Lower leg skin (tissue), 4 donors: Measurements from ENCODE around the gene COL24A1. TPM values are rescaled to one million over a fixed set of nuclear protein-coding genes. Genes with fewer than 3 reads are reported as not detected.
"Not testable (repeated sequence)": the region's sequence is repeated elsewhere in the genome, so short reads cannot be mapped to it uniquely, and the experiment has no call there.

Experiments
- DNase-seq, 2 donors: peaks; one replicate each; pipeline ENCODE4 v3.0.0-alpha.2; 2019; ENCODE audit warnings: low spot score in 2 of 2
- H3K4me3 ChIP-seq: fragments of 200-600 bp; sonication (generic); 2 replicates; pipeline ENCODE4 v1.5.1; 2017; ENCODE audit warnings: mild to moderate bottlenecking, low read depth; ENCODE audit not compliant: poor library complexity, severe bottlenecking
- CTCF ChIP-seq, 3 donors: fragments of 450-650 bp; IDR thresholded peaks; one replicate each; pipeline ENCODE4 v1.5.1; 2016; ENCODE audit warnings: antibody characterized with exemption in 3 of 3, mild to moderate bottlenecking in 3 of 3, moderate library complexity in 2 of 3
- POLR2A ChIP-seq, 2 donors: fragments of 450-650 bp; IDR thresholded peaks; one replicate each; pipeline ENCODE4 v1.6.1; 2016 to 2017; ENCODE audit warnings: antibody characterized with exemption in 2 of 2, mild to moderate bottlenecking in 1 of 2, moderate library complexity in 1 of 2
- WGBS, 2 donors: methylation state at CpG; one replicate each; pipeline ENCODE4 v1.1.5; 2018; 5-methylcytosine and 5-hydroxymethylcytosine counted together
- intact Hi-C: fragments of 100-400 bp; cut with DNase I; formaldehyde crosslinking; loops from one replicate; pipeline ENCODE4 v1.15.0; 2023; ENCODE audit warnings: low total_unique reads
- total RNA-seq, 4 donors: library from RNA; depleted of rRNA; stranded (reverse); fragments of >200 nt; gene quantifications; one replicate each; pipeline ENCODE4 v1.1.0, GENCODE V29; 2016

COL24A1 gene
- total RNA-seq, 4 donors from 2014 or later = 0.17 to 1.3 (median 0.80) TPM

- TF ChIP-seq CTCF (IDR thresholded peaks at IDR 0.05) = no peak
- no peak for TF ChIP-seq POLR2A (IDR thresholded peaks at IDR 0.05)
- no peak overlapping the region for H3K4me3 ChIP-seq
- DNase-seq = no peak
- intact Hi-C loops = no loop called here
- WGBS, 2 donors = 46 to 47% methylated on average over 3 of the region's 3 CpGs
Measured at GRCh38 chr1:85888921-85889320, 267.7 kb downstream of the COL24A1 start.

GRCh38 chr1:85884372-85885035 lies 272.1 kb downstream of the COL24A1 start:
- WGBS, 2 donors = 48 to 55% methylated on average over 1 of the region's 1 CpG
- intact Hi-C loops = no loop called here
- TF ChIP-seq CTCF (IDR thresholded peaks at IDR 0.05) = no peak
- no peak for TF ChIP-seq POLR2A (IDR thresholded peaks at IDR 0.05)
- no peak overlapping the region for H3K4me3 ChIP-seq
- DNase-seq = no peak

- DNase-seq = no peak
- H3K4me3 ChIP-seq = no peak overlapping the region
- TF ChIP-seq POLR2A (IDR thresholded peaks at IDR 0.05) = no peak
- intact Hi-C loops = no loop called here
Measured at GRCh38 chr1:85867189-85867588, 289.4 kb downstream of the COL24A1 start.

GRCh38 chr1:85865213-85865612 lies 291.4 kb downstream of the COL24A1 start:
- intact Hi-C loops = no loop called here
- TF ChIP-seq POLR2A (IDR thresholded peaks at IDR 0.05) = no peak
- TF ChIP-seq CTCF (IDR thresholded peaks at IDR 0.05) = no peak
- no peak for DNase-seq
- H3K4me3 ChIP-seq = no peak overlapping the region
- 39 to 50% methylated on average over 1 of the region's 1 CpG for WGBS, 2 donors

GRCh38 chr1:85864727-85865126 lies 291.8 kb downstream of the COL24A1 start:
- intact Hi-C loops = no loop called here
- no peak for DNase-seq
- TF ChIP-seq CTCF (IDR thresholded peaks at IDR 0.05) (no peak), POLR2A (IDR thresholded peaks at IDR 0.05) (no peak)
- H3K4me3 ChIP-seq = no peak overlapping the region
- WGBS, 2 donors = 31 to 64% methylated on average over 1 of the region's 1 CpG

- DNase-seq, intact Hi-C loops, H3K4me3 ChIP-seq: not testable (repeated sequence)
- 95 to 97% methylated on average over 1 of the region's 1 CpG for WGBS, 2 donors
Measured at GRCh38 chr1:85863639-85864038, 292.9 kb downstream of the COL24A1 start.

GRCh38 chr1:85862456-85862855 lies 294.1 kb downstream of the COL24A1 start:
- intact Hi-C loops = no loop called here
- no peak for DNase-seq
- 21 to 27% methylated on average over 1 of the region's 1 CpG for WGBS, 2 donors
- no peak overlapping the region for H3K4me3 ChIP-seq
- TF ChIP-seq CTCF (IDR thresholded peaks at IDR 0.05) (no peak), POLR2A (IDR thresholded peaks at IDR 0.05) (no peak)
